ENCODE measurements around the gene FARP2. TPM values are rescaled to one million over a fixed set of nuclear protein-coding genes. Genes with fewer than 3 reads are reported as not detected.

Gene FARP2
- total RNA-seq, 2 donors from 2014 or later, result 11.1 to 21.5 TPM

DNA sequence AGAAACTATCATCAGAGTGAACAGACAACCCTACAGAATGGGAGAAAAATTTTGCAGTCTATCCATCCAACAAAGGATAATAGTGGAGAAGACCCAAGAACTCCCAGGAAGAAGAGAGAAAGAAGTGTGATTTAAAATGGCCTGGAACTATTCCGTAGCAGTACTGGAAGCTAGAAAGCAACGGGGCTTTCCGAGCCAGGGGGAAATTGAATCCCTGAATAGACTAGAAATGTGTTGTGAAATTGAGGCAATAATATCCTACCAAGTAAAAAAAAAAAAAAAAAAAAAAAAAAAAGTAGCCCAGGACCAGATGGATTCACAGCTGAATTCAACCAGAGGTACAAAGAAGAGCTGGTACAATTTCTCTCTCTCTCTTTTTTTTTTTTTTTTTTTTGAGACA lies 69.3 kb downstream of the FARP2 start:
- TF ChIP-seq, protein P1, sequence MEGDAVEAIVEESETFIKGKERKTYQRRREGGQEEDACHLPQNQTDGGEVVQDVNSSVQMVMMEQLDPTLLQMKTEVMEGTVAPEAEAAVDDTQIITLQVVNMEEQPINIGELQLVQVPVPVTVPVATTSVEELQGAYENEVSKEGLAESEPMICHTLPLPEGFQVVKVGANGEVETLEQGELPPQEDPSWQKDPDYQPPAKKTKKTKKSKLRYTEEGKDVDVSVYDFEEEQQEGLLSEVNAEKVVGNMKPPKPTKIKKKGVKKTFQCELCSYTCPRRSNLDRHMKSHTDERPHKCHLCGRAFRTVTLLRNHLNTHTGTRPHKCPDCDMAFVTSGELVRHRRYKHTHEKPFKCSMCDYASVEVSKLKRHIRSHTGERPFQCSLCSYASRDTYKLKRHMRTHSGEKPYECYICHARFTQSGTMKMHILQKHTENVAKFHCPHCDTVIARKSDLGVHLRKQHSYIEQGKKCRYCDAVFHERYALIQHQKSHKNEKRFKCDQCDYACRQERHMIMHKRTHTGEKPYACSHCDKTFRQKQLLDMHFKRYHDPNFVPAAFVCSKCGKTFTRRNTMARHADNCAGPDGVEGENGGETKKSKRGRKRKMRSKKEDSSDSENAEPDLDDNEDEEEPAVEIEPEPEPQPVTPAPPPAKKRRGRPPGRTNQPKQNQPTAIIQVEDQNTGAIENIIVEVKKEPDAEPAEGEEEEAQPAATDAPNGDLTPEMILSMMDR (IDR thresholded peaks at IDR 0.05), result no peak
- DNase-seq (ENCODE audit: low spot score), result no peak
- no peaks in the 10 kb centered on the region for H3K27me3 ChIP-seq
- no peak overlapping the region for H3K27ac ChIP-seq
- no peaks in the 10 kb centered on the region for H3K4me1 ChIP-seq
- H3K4me3 ChIP-seq, result no peak overlapping the region
- peaks cover 14% of the 10 kb centered on the region for H3K36me3 ChIP-seq
- peaks cover 0 to 12% of the 10 kb centered on the region in 2 donors for H3K9me3 ChIP-seq

DNA sequence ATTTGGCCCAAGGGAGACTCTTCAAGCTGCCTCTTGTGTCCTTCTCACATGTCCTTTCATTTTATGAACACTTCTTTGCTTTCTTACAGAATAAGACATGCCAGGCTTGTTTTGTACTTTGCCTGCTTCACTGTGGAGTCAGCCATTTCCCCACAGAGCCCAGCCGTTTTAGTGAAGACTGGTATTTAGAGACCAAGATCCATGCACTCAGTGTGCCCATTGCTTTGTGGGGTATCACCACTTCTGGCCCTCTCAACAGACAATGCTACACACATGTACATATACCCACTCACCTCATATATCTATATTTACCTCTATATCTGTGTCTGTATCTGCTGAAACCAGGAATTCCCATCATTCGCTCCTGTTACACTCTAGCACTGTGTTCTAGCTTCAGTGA lies 74.1 kb downstream of the FARP2 start:
- no peaks in the 10 kb centered on the region for H3K4me1 ChIP-seq
- H3K9me3 ChIP-seq, result no peaks in the 10 kb centered on the region
- TF ChIP-seq, protein P1 (IDR thresholded peaks at IDR 0.05), result no peak
- H3K36me3 ChIP-seq, result peaks cover 17% of the 10 kb centered on the region
- DNase-seq (ENCODE audit: low spot score), result no peak
- H3K4me3 ChIP-seq, result no peak overlapping the region
- H3K27me3 ChIP-seq, result no peaks in the 10 kb centered on the region
- H3K27ac ChIP-seq, result no peak overlapping the region

DNA sequence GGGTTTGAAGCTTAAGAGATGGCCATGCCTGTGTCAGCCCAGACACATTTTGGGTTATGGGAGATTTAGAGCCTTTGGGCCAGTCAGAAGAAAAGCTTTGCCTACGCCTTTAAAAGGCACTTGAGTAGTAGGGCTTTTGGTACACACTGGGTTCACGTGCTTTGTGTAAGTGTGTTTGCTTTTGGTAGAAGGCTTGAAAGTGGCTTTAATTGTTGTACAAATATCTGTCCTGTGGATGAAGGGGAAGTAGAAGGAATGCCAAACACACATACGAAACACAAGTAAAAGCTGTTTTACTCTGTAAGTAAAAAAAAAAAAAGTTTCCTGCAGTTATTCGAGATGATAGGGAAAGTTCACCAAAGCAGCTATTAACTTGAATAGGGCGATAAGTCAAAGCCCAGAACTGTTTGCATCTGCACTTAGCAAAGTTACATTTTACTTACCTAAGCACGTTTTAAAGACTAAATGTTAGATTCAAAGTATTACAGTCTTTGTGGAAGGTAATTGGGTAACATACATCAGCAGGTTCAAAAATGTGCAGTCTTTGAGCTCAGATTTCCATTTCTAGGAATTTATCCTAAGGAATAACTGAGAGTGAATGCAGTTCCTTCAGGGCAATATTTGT lies 76.9 kb downstream of the FARP2 start:
- TF ChIP-seq, protein P1 (IDR thresholded peaks at IDR 0.05), result no peak
- DNase-seq (ENCODE audit: low spot score), result no peak
- H3K9me3 ChIP-seq, result no peaks in the 10 kb centered on the region
- H3K4me1 ChIP-seq, result no peaks in the 10 kb centered on the region
- H3K36me3 ChIP-seq, result peaks cover 25% of the 10 kb centered on the region
- H3K27ac ChIP-seq, result no peak overlapping the region
- no peak overlapping the region for H3K4me3 ChIP-seq
- no peaks in the 10 kb centered on the region for H3K27me3 ChIP-seq

DNA sequence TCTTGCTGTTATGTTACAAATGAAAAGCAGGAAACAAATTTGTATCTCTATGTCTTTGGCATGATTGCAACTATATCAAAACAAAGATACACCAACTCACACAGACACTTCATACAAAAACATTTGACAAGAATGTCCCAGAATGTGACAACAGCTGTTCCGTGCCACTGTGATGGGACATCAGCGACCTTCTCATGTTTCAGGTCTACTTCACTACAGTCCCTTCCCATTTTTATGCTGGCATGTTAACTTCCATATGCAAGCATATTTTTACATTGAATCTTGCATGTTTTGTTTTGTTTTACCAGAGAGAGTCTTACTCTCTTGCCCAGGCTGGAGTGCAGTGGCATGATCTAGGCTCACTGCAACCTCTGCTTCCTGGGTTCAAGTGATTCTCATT lies 81.1 kb downstream of the FARP2 start:
- H3K27ac ChIP-seq, result no peak overlapping the region
- no peak overlapping the region for H3K4me3 ChIP-seq
- H3K4me1 ChIP-seq, result no peaks in the 10 kb centered on the region
- no peaks in the 10 kb centered on the region for H3K27me3 ChIP-seq
- TF ChIP-seq, protein P1 (IDR thresholded peaks at IDR 0.05), result no peak
- H3K9me3 ChIP-seq, result no peaks in the 10 kb centered on the region
- peaks cover 34% of the 10 kb centered on the region for H3K36me3 ChIP-seq
- DNase-seq (ENCODE audit: low spot score), result no peak

DNA sequence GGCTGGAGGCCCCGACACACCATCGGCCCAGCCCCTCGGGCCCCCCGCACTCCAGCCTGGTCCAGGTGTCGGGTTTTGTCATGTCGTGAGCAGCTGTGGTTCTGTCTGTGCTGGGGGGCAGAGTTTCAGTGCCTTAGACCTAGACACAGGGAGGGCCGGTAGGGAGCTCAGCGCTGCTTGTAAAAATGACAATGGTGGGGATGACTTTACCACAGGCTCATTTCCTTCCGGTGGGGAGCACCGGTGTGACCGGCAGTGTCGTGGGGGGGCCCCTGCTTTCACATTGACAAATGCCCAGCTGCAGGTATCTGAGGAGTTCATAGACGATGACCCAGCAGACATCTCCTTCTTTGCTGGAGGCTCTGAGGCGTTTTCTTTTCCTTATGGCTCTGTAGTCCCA lies 85.4 kb downstream of the FARP2 start:
- DNase-seq (ENCODE audit: low spot score), result no peak
- Histone ChIP-seq H3K9me3 (no peaks in the 10 kb centered on the region), H3K36me3 (peaks cover 36% of the 10 kb centered on the region), H3K27me3 (no peaks in the 10 kb centered on the region), H3K4me1 (no peaks in the 10 kb centered on the region), H3K4me3 (no peak overlapping the region), H3K27ac (no peak overlapping the region)
- TF ChIP-seq, protein P1 (IDR thresholded peaks at IDR 0.05), result no peak
